ENCODE results near the gene SLC22A16. TPM values are rescaled to one million over a fixed set of nuclear protein-coding genes. Genes with fewer than 3 reads are reported as not detected.

SLC22A16 gene
- total RNA-seq, 1 experiment from 2014 or later = not detected

GRCh38 chr6:110392727-110393126, 83.7 kb downstream of the SLC22A16 start:
- no peak for DNase-seq (ENCODE audit: low read depth, low spot score)
- in situ Hi-C loops (cut with HindIII; ENCODE audit: low pct_unique_long_range_greater_than_20kb, low sequenced_read_pairs) = no loop called here

GRCh38 chr6:110390404-110390803, 86.0 kb downstream of the SLC22A16 start:
- DNase-seq (ENCODE audit: low read depth, low spot score) = no peak
- in situ Hi-C loops (cut with HindIII; ENCODE audit: low pct_unique_long_range_greater_than_20kb, low sequenced_read_pairs) = no loop called here

GRCh38 chr6:110389689-110390382, 86.6 kb downstream of the SLC22A16 start:
- in situ Hi-C loops (cut with HindIII; ENCODE audit: low pct_unique_long_range_greater_than_20kb, low sequenced_read_pairs) = no loop called here
- no peak for DNase-seq (ENCODE audit: low read depth, low spot score)

GRCh38 chr6:110387986-110388385, 88.4 kb downstream of the SLC22A16 start:
- in situ Hi-C loops (cut with HindIII; ENCODE audit: low pct_unique_long_range_greater_than_20kb, low sequenced_read_pairs) = no loop called here
- no peak for DNase-seq (ENCODE audit: low read depth, low spot score)

- in situ Hi-C loops (cut with HindIII; ENCODE audit: low pct_unique_long_range_greater_than_20kb, low sequenced_read_pairs) = no loop called here
- DNase-seq (ENCODE audit: low read depth, low spot score) = no peak
Measured at GRCh38 chr6:110385458-110385863, 91.0 kb downstream of the SLC22A16 start.

- in situ Hi-C loops (cut with HindIII; ENCODE audit: low pct_unique_long_range_greater_than_20kb, low sequenced_read_pairs) = no loop called here
- no peak for DNase-seq (ENCODE audit: low read depth, low spot score)
Measured at GRCh38 chr6:110378552-110378951, 97.9 kb downstream of the SLC22A16 start.

Other genes with a start within 250 kb of the SLC22A16 start
- gene METTL24, start 118.3 kb downstream of the SLC22A16 start, total RNA-seq (2014; rRNA removed; shearing (Covaris generic)) = not detected in 2 replicates
- 1.7 and 2.3 TPM in 2 replicates for gene DDO, start 61.0 kb downstream of the SLC22A16 start, total RNA-seq (2014; rRNA removed; shearing (Covaris generic))

Data from SK-MEL-5 (cell line).